Loucy (cell line): ENCODE measurements around the gene SFMBT2.

Source experiments
- H2AFZ ChIP-seq: fragments of 200-600 bp; sonication (generic); 2 replicates; pipeline ENCODE4 v1.6.0; 2016; ENCODE audit warnings: antibody characterized with exemption, mild to moderate bottlenecking, low read length, moderate library complexity
- H3F3A ChIP-seq: fragments of 200-600 bp; 2 replicates; pipeline ENCODE4 v1.6.0; 2016; ENCODE audit warnings: antibody characterized with exemption, low read depth, mild to moderate bottlenecking
- H3K27me3 ChIP-seq: fragments of 200-600 bp; sonication (generic); 2 replicates; pipeline ENCODE4 v1.6.1; 2014; ENCODE audit warnings: low read length, mild to moderate bottlenecking; ENCODE audit not compliant: insufficient read depth, poor library complexity, severe bottlenecking
- H3K36me3 ChIP-seq: fragments of 200-600 bp; sonication (generic); 2 replicates; pipeline ENCODE4 v1.6.1; 2016; ENCODE audit warnings: low read length; ENCODE audit not compliant: insufficient read depth
- H3K4me1 ChIP-seq: fragments of 200-600 bp; sonication (generic); 2 replicates; pipeline ENCODE4 v1.5.1; 2014; ENCODE audit warnings: low read length, mild to moderate bottlenecking; ENCODE audit not compliant: insufficient read depth, poor library complexity, severe bottlenecking
- H3K4me2 ChIP-seq: fragments of 200-600 bp; sonication (generic); 2 replicates; pipeline ENCODE4 v1.6.0; 2014; ENCODE audit warnings: antibody characterized with exemption, low read length, low read depth, mild to moderate bottlenecking; ENCODE audit not compliant: poor library complexity, severe bottlenecking
- H3K4me3 ChIP-seq: fragments of 200-600 bp; sonication (generic); 2 replicates; pipeline ENCODE4 v1.5.1; 2014; ENCODE audit warnings: low read length, mild to moderate bottlenecking, mixed read lengths; ENCODE audit not compliant: poor library complexity, severe bottlenecking
- H3K79me2 ChIP-seq: fragments of 200-600 bp; sonication (generic); 2 replicates; pipeline ENCODE4 v1.6.1; 2014; ENCODE audit warnings: low read length; ENCODE audit not compliant: insufficient read depth
- H3K9ac ChIP-seq: fragments of 200-600 bp; sonication (generic); 2 replicates; pipeline ENCODE4 v1.6.0; 2014; ENCODE audit warnings: mild to moderate bottlenecking, low read depth, low read length, moderate library complexity; ENCODE audit not compliant: poor library complexity, severe bottlenecking
- H3K9me2 ChIP-seq: fragments of 200-600 bp; sonication (generic); replicated peaks from 2 replicates; pipeline ENCODE4 v1.6.1; 2016; ENCODE audit warnings: low read depth, low read length, mixed read lengths
- H3K9me3 ChIP-seq: fragments of 200-600 bp; sonication (generic); 2 replicates; pipeline ENCODE4 v1.6.1; 2014; ENCODE audit warnings: mild to moderate bottlenecking, antibody characterized with exemption, low read length, low read depth; ENCODE audit not compliant: insufficient read depth
- H4K20me1 ChIP-seq: fragments of 200-600 bp; sonication (generic); 2 replicates; pipeline ENCODE4 v1.6.0; 2014; ENCODE audit warnings: antibody characterized with exemption, low read length, mild to moderate bottlenecking; ENCODE audit not compliant: insufficient read depth, poor library complexity, severe bottlenecking
- EZH2phosphoT487 ChIP-seq: fragments of 200-600 bp; IDR thresholded peaks from 2 replicates; pipeline ENCODE4 v1.6.1; 2018; ENCODE audit warnings: antibody characterized with exemption, mild to moderate bottlenecking, moderate library complexity, borderline replicate concordance
- TF ChIP-seq, protein P1 (sequence below): fragments of 200-600 bp; sonication (generic); conservative IDR thresholded peaks from 2 replicates; pipeline ENCODE4 v1.5.1; 2014; ENCODE audit warnings: mild to moderate bottlenecking, antibody characterized with exemption, low read length

Gene SFMBT2

DNA sequence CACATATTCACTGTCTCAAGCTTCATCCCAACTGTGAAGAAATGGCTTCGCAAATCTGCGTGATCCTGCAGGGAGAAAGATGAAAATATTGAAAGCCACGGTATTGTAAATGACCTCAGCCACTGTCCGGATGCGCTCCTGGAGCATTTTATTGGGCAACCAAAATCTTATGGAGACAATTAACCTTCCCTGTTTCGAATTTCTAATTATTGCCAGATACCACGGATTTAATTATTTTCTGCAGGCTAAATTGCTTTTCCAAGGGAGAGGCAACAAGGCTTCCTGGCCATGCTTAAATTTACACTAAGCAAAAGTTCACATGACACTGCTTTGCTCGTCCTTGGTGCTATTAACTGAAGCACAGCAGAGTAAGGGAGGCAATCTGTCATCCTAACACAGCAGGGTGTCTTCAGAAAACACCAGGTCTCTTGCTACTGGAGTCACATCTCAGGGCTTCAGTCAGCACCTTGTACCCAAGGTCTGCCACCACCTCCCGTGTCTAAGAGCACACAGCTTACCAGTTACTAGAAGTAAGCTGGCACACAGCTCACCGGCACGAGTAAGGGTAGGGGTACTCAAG, 162.2 kb downstream of the SFMBT2 start:
- Histone ChIP-seq H3F3A (no peaks in the 10 kb centered on the region), H3K27me3 (no peaks in the 10 kb centered on the region), H3K79me2 (no peaks in the 10 kb centered on the region; the same call in 1 of the 2 replicates), H3K4me3 (no peak overlapping the region), H3K9me3 (no peaks in the 10 kb centered on the region), H4K20me1 (no peaks in the 10 kb centered on the region), H2AFZ (no peak overlapping the region), H3K4me1 (peaks cover 19% of the 10 kb centered on the region), H3K36me3 (peaks cover 29% of the 10 kb centered on the region; the same call in 1 of the 2 replicates), H3K9ac (no peak overlapping the region), H3K9me2 (no peaks in the 10 kb centered on the region), H3K4me2 (no peak overlapping the region)
- TF ChIP-seq EZH2phosphoT487 = no peak
- TF ChIP-seq, protein P1, sequence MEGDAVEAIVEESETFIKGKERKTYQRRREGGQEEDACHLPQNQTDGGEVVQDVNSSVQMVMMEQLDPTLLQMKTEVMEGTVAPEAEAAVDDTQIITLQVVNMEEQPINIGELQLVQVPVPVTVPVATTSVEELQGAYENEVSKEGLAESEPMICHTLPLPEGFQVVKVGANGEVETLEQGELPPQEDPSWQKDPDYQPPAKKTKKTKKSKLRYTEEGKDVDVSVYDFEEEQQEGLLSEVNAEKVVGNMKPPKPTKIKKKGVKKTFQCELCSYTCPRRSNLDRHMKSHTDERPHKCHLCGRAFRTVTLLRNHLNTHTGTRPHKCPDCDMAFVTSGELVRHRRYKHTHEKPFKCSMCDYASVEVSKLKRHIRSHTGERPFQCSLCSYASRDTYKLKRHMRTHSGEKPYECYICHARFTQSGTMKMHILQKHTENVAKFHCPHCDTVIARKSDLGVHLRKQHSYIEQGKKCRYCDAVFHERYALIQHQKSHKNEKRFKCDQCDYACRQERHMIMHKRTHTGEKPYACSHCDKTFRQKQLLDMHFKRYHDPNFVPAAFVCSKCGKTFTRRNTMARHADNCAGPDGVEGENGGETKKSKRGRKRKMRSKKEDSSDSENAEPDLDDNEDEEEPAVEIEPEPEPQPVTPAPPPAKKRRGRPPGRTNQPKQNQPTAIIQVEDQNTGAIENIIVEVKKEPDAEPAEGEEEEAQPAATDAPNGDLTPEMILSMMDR = no peak

DNA sequence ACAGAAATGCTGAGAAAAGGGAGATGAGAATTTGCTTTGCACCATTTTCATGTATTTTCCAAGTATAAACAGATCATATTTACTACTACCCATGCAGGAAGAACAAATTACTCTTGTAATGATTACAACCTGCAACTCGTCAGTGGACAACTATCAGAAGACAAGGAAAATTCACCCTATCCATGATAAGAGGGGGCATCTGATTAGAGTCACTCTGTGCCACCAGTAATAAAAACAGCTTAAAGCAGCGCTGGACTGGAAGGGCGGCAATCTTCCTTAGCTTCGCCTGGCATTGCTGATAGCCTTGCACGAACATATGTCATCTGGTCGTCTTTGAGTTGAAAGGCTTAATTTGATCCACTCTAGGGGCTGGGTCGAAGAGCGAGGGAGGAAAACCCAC, 162.7 kb downstream of the SFMBT2 start:
- Histone ChIP-seq H3K79me2 (no peaks in the 10 kb centered on the region; the same call in 1 of the 2 replicates), H3F3A (no peaks in the 10 kb centered on the region), H4K20me1 (no peaks in the 10 kb centered on the region), H2AFZ (no peak overlapping the region), H3K4me1 (peaks cover 22% of the 10 kb centered on the region), H3K36me3 (peaks cover 34% of the 10 kb centered on the region; the same call in 1 of the 2 replicates), H3K4me2 (no peak overlapping the region), H3K9ac (no peak overlapping the region), H3K27me3 (no peaks in the 10 kb centered on the region), H3K4me3 (no peak overlapping the region), H3K9me3 (no peaks in the 10 kb centered on the region), H3K9me2 (no peaks in the 10 kb centered on the region)
- TF ChIP-seq EZH2phosphoT487 = no peak
- TF ChIP-seq, protein P1 = no peak

DNA sequence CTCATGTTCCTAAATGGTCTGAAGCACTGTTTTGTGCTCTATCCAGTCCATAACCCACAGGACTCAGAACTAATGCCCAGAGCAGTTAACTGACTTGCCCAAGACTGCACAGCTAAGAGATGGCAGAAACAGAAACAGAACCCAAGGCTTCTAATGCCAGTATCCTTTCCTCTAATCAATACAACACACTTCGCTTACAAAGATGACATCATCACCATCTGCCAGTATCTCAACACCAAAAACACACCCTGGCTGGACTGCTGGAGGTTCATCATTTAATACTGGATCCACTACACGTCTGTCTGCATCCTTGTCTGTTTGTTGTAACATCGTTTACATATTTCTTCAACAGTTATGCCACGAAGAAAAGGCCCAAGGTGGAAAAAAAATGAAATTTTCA, 165.3 kb downstream of the SFMBT2 start:
- Histone ChIP-seq H3K9ac (no peak overlapping the region), H3K9me2 (no peaks in the 10 kb centered on the region), H3K4me1 (peaks cover 13% of the 10 kb centered on the region), H2AFZ (no peak overlapping the region), H3K9me3 (no peaks in the 10 kb centered on the region), H3K4me3 (no peak overlapping the region), H4K20me1 (no peaks in the 10 kb centered on the region), H3F3A (no peaks in the 10 kb centered on the region), H3K79me2 (no peaks in the 10 kb centered on the region), H3K27me3 (no peaks in the 10 kb centered on the region), H3K4me2 (no peak overlapping the region), H3K36me3 (peaks cover 55% of the 10 kb centered on the region)
- TF ChIP-seq, protein P1 = no peak
- TF ChIP-seq EZH2phosphoT487 = no peak
